T-helper 1 cell treated with Interleukin-12 subunit alpha and Interleukin-12 subunit beta and Interleukin-4 antibody, amounts not matched to agents 30 μg/mL and 1 μg/mL, for 36 hours (primary cell): Measurements from ENCODE around the gene BAIAP3.

Experiments
- H3K27ac Mint-ChIP-seq: one replicate; pipeline ENCODE4 v1.8.0; 2021; ENCODE audit warnings: mild to moderate bottlenecking, mixed read lengths
- H3K27me3 Mint-ChIP-seq: one replicate; pipeline ENCODE4 v1.8.0; 2021; ENCODE audit warnings: low read depth, mixed read lengths
- H3K36me3 Mint-ChIP-seq: one replicate; pipeline ENCODE4 v1.8.0; 2021; ENCODE audit warnings: low read depth, mixed read lengths
- H3K4me1 Mint-ChIP-seq: one replicate; pipeline ENCODE4 v1.8.0; 2021; ENCODE audit warnings: low read depth, mixed read lengths
- H3K4me3 Mint-ChIP-seq: one replicate; pipeline ENCODE4 v1.8.0; 2021; ENCODE audit warnings: mild to moderate bottlenecking, moderate library complexity, mixed read lengths
- H3K9me3 Mint-ChIP-seq: one replicate; pipeline ENCODE4 v1.8.0; 2021; ENCODE audit warnings: mixed read lengths

The BAIAP3 gene

GRCh38 chr16:1367486-1368174, 34.2 kb downstream of the BAIAP3 start:
- Mint-ChIP-seq H3K27me3 (no peaks in the 10 kb centered on the region), H3K36me3 (peaks cover 7% of the 10 kb centered on the region), H3K27ac (no peak overlapping the region), H3K9me3 (no peaks in the 10 kb centered on the region), H3K4me1 (no peaks in the 10 kb centered on the region), H3K4me3 (no peak overlapping the region)

- H3K4me3 Mint-ChIP-seq: no peak overlapping the region
- H3K4me1 Mint-ChIP-seq: peaks cover under 1% of the 10 kb centered on the region
- H3K36me3 Mint-ChIP-seq: no peaks in the 10 kb centered on the region
- H3K27me3 Mint-ChIP-seq: no peaks in the 10 kb centered on the region
- no peaks in the 10 kb centered on the region for H3K9me3 Mint-ChIP-seq
- no peak overlapping the region for H3K27ac Mint-ChIP-seq
Measured at GRCh38 chr16:1371054-1371978, 37.9 kb downstream of the BAIAP3 start.

GRCh38 chr16:1372292-1372950, 39.0 kb downstream of the BAIAP3 start:
- Mint-ChIP-seq H3K9me3 (no peaks in the 10 kb centered on the region), H3K4me3 (no peak overlapping the region), H3K27ac (no peak overlapping the region), H3K27me3 (no peaks in the 10 kb centered on the region), H3K36me3 (no peaks in the 10 kb centered on the region), H3K4me1 (peaks cover 2% of the 10 kb centered on the region)

GRCh38 chr16:1374418-1375297, 41.2 kb downstream of the BAIAP3 start:
- Mint-ChIP-seq H3K27ac (no peak overlapping the region), H3K4me3 (no peak overlapping the region), H3K36me3 (peaks cover 1% of the 10 kb centered on the region), H3K27me3 (no peaks in the 10 kb centered on the region), H3K9me3 (no peaks in the 10 kb centered on the region), H3K4me1 (peaks cover 13% of the 10 kb centered on the region)

GRCh38 chr16:1375298-1375640, 41.8 kb downstream of the BAIAP3 start:
- Mint-ChIP-seq H3K4me1 (peaks cover 15% of the 10 kb centered on the region), H3K36me3 (peaks cover 1% of the 10 kb centered on the region), H3K9me3 (no peaks in the 10 kb centered on the region), H3K27me3 (no peaks in the 10 kb centered on the region), H3K27ac (no peak overlapping the region), H3K4me3 (no peak overlapping the region)

GRCh38 chr16:1375741-1376410, 42.4 kb downstream of the BAIAP3 start:
- no peaks in the 10 kb centered on the region for H3K27me3 Mint-ChIP-seq
- no peak overlapping the region for H3K4me3 Mint-ChIP-seq
- H3K36me3 Mint-ChIP-seq: peaks cover 2% of the 10 kb centered on the region
- no peaks in the 10 kb centered on the region for H3K9me3 Mint-ChIP-seq
- peaks cover 15% of the 10 kb centered on the region for H3K4me1 Mint-ChIP-seq
- H3K27ac Mint-ChIP-seq: no peak overlapping the region

GRCh38 chr16:1377406-1378010, 44.1 kb downstream of the BAIAP3 start:
- Mint-ChIP-seq H3K4me3 (peak overlapping the region; percentile 81), H3K27ac (peak overlapping the region; percentile 62), H3K27me3 (no peaks in the 10 kb centered on the region), H3K9me3 (no peaks in the 10 kb centered on the region), H3K36me3 (peaks cover 4% of the 10 kb centered on the region), H3K4me1 (peaks cover 15% of the 10 kb centered on the region)

- no peaks in the 10 kb centered on the region for H3K9me3 Mint-ChIP-seq
- H3K27ac Mint-ChIP-seq: peak overlapping the region; percentile 90
- no peaks in the 10 kb centered on the region for H3K27me3 Mint-ChIP-seq
- H3K4me1 Mint-ChIP-seq: peaks cover 15% of the 10 kb centered on the region
- peaks cover 4% of the 10 kb centered on the region for H3K36me3 Mint-ChIP-seq
- H3K4me3 Mint-ChIP-seq: peak overlapping the region; percentile 81
Measured at GRCh38 chr16:1378087-1378803, 44.8 kb downstream of the BAIAP3 start.

- H3K36me3 Mint-ChIP-seq: peaks cover 4% of the 10 kb centered on the region
- H3K4me1 Mint-ChIP-seq: peaks cover 15% of the 10 kb centered on the region
- H3K27me3 Mint-ChIP-seq: no peaks in the 10 kb centered on the region
- no peaks in the 10 kb centered on the region for H3K9me3 Mint-ChIP-seq
- H3K27ac Mint-ChIP-seq: peak overlapping the region; percentile 90
- peak overlapping the region; percentile 81 for H3K4me3 Mint-ChIP-seq
Measured at GRCh38 chr16:1378804-1379303, 45.4 kb downstream of the BAIAP3 start.

GRCh38 chr16:1379304-1380076, 46.0 kb downstream of the BAIAP3 start:
- peak overlapping the region; percentile 34 for H3K27ac Mint-ChIP-seq
- H3K4me1 Mint-ChIP-seq: peaks cover 15% of the 10 kb centered on the region
- H3K4me3 Mint-ChIP-seq: peak overlapping the region; percentile 72
- H3K36me3 Mint-ChIP-seq: peaks cover 4% of the 10 kb centered on the region
- H3K27me3 Mint-ChIP-seq: no peaks in the 10 kb centered on the region
- no peaks in the 10 kb centered on the region for H3K9me3 Mint-ChIP-seq

GRCh38 chr16:1380195-1380594, 46.8 kb downstream of the BAIAP3 start:
- no peaks in the 10 kb centered on the region for H3K9me3 Mint-ChIP-seq
- no peaks in the 10 kb centered on the region for H3K27me3 Mint-ChIP-seq
- peak overlapping the region; percentile 72 for H3K4me3 Mint-ChIP-seq
- H3K4me1 Mint-ChIP-seq: peaks cover 15% of the 10 kb centered on the region
- peak overlapping the region; percentile 34 for H3K27ac Mint-ChIP-seq
- peaks cover 7% of the 10 kb centered on the region for H3K36me3 Mint-ChIP-seq
